Measurements from ENCODE around the gene POLK. TPM values are rescaled to one million over a fixed set of nuclear protein-coding genes. Genes with fewer than 3 reads are reported as not detected.

Gene POLK
- total RNA-seq, 1 experiment from 2014 or later = 9.0 TPM

- H3K9me3 ChIP-seq (ENCODE audit: low read length) = no peaks in the 10 kb centered on the region
- peak; percentile 66 for ATAC-seq
- no peaks in the 10 kb centered on the region for H4K20me1 ChIP-seq (ENCODE audit: low read length)
- TF ChIP-seq EZH2phosphoT487 (IDR thresholded peaks at IDR 0.05; ENCODE audit: borderline replicate concordance, low read length) (no peak), EZH2 (IDR thresholded peaks at IDR 0.05; ENCODE audit: low read length, unreplicated experiment) (no peak), CTCF (conservative IDR thresholded peaks at IDR 0.05; ENCODE audit: low read depth, low read length) (no peak)
- DNase-seq = peak; percentile 88
- no peaks in the 10 kb centered on the region for H3K27me3 ChIP-seq (ENCODE audit: low read length)
- peaks cover 5% of the 10 kb centered on the region for H3F3A ChIP-seq (ENCODE audit: low read length, unreplicated experiment)
- POLR2A ChIA-PET (ENCODE audit: unreplicated experiment) = interaction anchor here (0.6 kb wide), 1 partner anchor 246 kb away, joined by 3 read pairs; no protein-coding TSS in a partner anchor
- intact Hi-C loops (cut with micrococcal nuclease) = loop anchor here (2.0 to 5.0 kb wide), 2 partner anchors 55 to 56 kb away; partner anchors contain the start of genes CERT1 and POLK
- 0 out of 2 replicates have a peak overlapping the region, but pooled peaks have one; percentile 41 for H2AFZ ChIP-seq (ENCODE audit: low read length)
- no peaks in the 10 kb centered on the region for H3K36me3 ChIP-seq (ENCODE audit: low read depth, low read length)
- CTCF ChIA-PET = no interaction called here
- peaks cover 42% of the 10 kb centered on the region for H3K4me1 ChIP-seq (ENCODE audit: insufficient read depth, low read length)
- peak overlapping the region; percentile 39 for H3K4me3 ChIP-seq (ENCODE audit: low read length)
- no peaks in the 10 kb centered on the region for H3K9me2 ChIP-seq (replicated peaks; ENCODE audit: low read length)
- no TSS peak for BruUV-seq (replicated peaks)
- peak overlapping the region; percentile 87 for H3K9ac ChIP-seq (ENCODE audit: low read length)
- H3K27ac ChIP-seq (ENCODE audit: low read length) = peak overlapping the region; percentile 99
- H3K4me2 ChIP-seq (ENCODE audit: low read length) = peak overlapping the region; percentile 82
- H3K79me2 ChIP-seq (ENCODE audit: low read length) = 0 out of 2 replicates have a peak, but pooled peaks cover 10% of the 10 kb centered on the region
Measured at GRCh38 chr5:75566710-75567309, 55.1 kb downstream of the POLK start.

- Histone ChIP-seq H2AFZ (ENCODE audit: low read length) (no peak overlapping the region), H3K27me3 (ENCODE audit: low read length) (no peaks in the 10 kb centered on the region), H3K79me2 (ENCODE audit: low read length) (0 out of 2 replicates have a peak, but pooled peaks cover 10% of the 10 kb centered on the region), H3K4me1 (ENCODE audit: insufficient read depth, low read length) (peaks cover 42% of the 10 kb centered on the region), H3F3A (ENCODE audit: low read length, unreplicated experiment) (peaks cover 5% of the 10 kb centered on the region), H3K9me3 (ENCODE audit: low read length) (no peaks in the 10 kb centered on the region), H3K27ac (ENCODE audit: low read length) (peak overlapping the region; percentile 99), H3K9ac (ENCODE audit: low read length) (peak overlapping the region; percentile 65), H3K36me3 (ENCODE audit: low read depth, low read length) (no peaks in the 10 kb centered on the region), H3K4me2 (ENCODE audit: low read length) (peak overlapping the region; percentile 82), H3K9me2 (replicated peaks; ENCODE audit: low read length) (no peaks in the 10 kb centered on the region), H4K20me1 (ENCODE audit: low read length) (no peaks in the 10 kb centered on the region), H3K4me3 (ENCODE audit: low read length) (peak overlapping the region; percentile 39)
- peak; percentile 73 for DNase-seq
- ATAC-seq = peak; percentile 71
- ChIA-PET POLR2A (ENCODE audit: unreplicated experiment) (interaction anchor here (0.5 to 0.6 kb wide), 2 partner anchors 16 to 110 kb away, joined by 7 to 12 read pairs; no protein-coding TSS in a partner anchor), CTCF (no interaction called here)
- no peak for TF ChIP-seq EZH2 (IDR thresholded peaks at IDR 0.05; ENCODE audit: low read length, unreplicated experiment)
- no peak for TF ChIP-seq CTCF (conservative IDR thresholded peaks at IDR 0.05; ENCODE audit: low read depth, low read length)
- no peak for TF ChIP-seq EZH2phosphoT487 (IDR thresholded peaks at IDR 0.05; ENCODE audit: borderline replicate concordance, low read length)
- no TSS peak for BruUV-seq (replicated peaks)
- intact Hi-C loops (cut with micrococcal nuclease) = loop anchor here (2.0 to 5.0 kb wide), 2 partner anchors 55 kb away; partner anchors contain the start of genes CERT1 and POLK
Measured at GRCh38 chr5:75567710-75568109, 56.0 kb downstream of the POLK start.

- H2AFZ ChIP-seq (ENCODE audit: low read length) = no peak overlapping the region
- no peaks in the 10 kb centered on the region for H4K20me1 ChIP-seq (ENCODE audit: low read length)
- no peaks in the 10 kb centered on the region for H3K27me3 ChIP-seq (ENCODE audit: low read length)
- H3K9me2 ChIP-seq (replicated peaks; ENCODE audit: low read length) = no peaks in the 10 kb centered on the region
- H3K4me3 ChIP-seq (ENCODE audit: low read length) = peak overlapping the region; percentile 39; the same call in 1 of the 2 replicates
- H3F3A ChIP-seq (ENCODE audit: low read length, unreplicated experiment) = peaks cover 5% of the 10 kb centered on the region
- no peaks in the 10 kb centered on the region for H3K36me3 ChIP-seq (ENCODE audit: low read depth, low read length)
- peak overlapping the region; percentile 82 for H3K4me2 ChIP-seq (ENCODE audit: low read length)
- intact Hi-C loops (cut with micrococcal nuclease) = loop anchor here (5.0 kb wide), 1 partner anchor 56 kb away; the partner anchor contains the start of genes CERT1 and POLK
- peaks cover 42% of the 10 kb centered on the region for H3K4me1 ChIP-seq (ENCODE audit: insufficient read depth, low read length)
- POLR2A ChIA-PET (ENCODE audit: unreplicated experiment) = interaction anchor here (0.5 to 0.6 kb wide), 2 partner anchors 17 to 111 kb away, joined by 7 to 12 read pairs; no protein-coding TSS in a partner anchor
- 0 out of 2 replicates have a peak overlapping the region, but pooled peaks have one; percentile 7 for H3K9ac ChIP-seq (ENCODE audit: low read length)
- no peak for DNase-seq
- no peaks in the 10 kb centered on the region for H3K9me3 ChIP-seq (ENCODE audit: low read length)
- H3K27ac ChIP-seq (ENCODE audit: low read length) = peak overlapping the region; percentile 99
- H3K79me2 ChIP-seq (ENCODE audit: low read length) = 0 out of 2 replicates have a peak, but pooled peaks cover 10% of the 10 kb centered on the region
- TF ChIP-seq EZH2phosphoT487 (IDR thresholded peaks at IDR 0.05; ENCODE audit: borderline replicate concordance, low read length) (no peak), EZH2 (IDR thresholded peaks at IDR 0.05; ENCODE audit: low read length, unreplicated experiment) (no peak), CTCF (conservative IDR thresholded peaks at IDR 0.05; ENCODE audit: low read depth, low read length) (no peak)
- CTCF ChIA-PET = no interaction called here
- no peak for ATAC-seq
- no TSS peak for BruUV-seq (replicated peaks)
Measured at GRCh38 chr5:75568202-75568601, 56.5 kb downstream of the POLK start.
